NCI-H1048 (cell line): ENCODE measurements around the gene TUBB4B.
A peak's percentile ranks its signal among the peaks of the same experiment; 100 is the strongest.
"Not testable (repeated sequence)": the region's sequence is repeated elsewhere in the genome, so short reads cannot be mapped to it uniquely, and the experiment has no call there.

ENCODE experiments used
- DNase-seq: peaks from one replicate; lab custom pipeline; 2025; lab: John Stamatoyannopoulos, UW

TUBB4B gene

DNA sequence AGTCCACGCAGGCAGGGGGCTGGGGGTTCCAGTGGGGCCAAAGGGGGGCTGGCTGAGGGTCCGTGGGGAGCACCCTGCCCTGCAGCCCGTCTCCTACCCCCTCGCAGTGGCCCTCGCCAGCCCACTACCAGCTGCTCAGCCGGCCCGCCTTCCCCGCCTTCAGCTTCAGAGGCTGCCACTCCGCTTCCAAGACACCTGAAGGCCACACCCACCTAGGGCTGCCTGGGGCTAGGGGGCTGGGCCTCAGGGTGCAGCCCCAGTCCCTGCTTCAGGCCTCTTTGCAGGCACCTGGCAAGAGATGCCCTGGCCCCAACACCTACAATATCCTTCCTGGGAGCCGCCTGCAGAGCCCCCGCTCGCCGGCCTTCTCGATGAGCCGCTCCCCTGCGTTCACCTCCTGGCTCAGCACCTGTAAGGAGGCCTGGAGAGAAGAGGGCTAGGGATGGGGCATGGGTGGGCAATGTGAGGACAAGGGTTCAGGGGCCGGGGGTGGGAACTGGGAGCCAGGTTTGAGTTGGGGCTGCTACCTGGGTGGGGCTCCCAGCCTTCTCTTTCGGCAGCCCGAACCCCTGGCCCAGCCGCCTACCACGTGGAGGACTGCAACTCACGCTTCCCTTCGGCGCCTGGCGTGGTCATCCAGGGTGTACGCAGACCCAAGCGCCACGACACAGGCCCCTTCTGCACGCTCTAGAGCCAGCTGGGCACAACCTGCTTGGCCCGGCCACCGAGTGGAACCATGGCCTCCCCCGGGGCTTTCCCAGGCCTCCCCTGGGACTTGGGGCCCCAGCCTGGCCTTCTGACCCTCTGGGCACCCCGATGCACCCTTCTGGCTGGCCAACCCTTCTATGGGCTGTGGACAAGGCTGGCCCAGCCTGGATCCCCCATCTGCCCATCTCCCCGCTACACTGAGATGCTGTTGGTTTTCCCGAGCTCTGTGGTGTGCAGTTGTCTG is 11.7 kb downstream of the TUBB4B start:
- DNase-seq, result no peak

DNA sequence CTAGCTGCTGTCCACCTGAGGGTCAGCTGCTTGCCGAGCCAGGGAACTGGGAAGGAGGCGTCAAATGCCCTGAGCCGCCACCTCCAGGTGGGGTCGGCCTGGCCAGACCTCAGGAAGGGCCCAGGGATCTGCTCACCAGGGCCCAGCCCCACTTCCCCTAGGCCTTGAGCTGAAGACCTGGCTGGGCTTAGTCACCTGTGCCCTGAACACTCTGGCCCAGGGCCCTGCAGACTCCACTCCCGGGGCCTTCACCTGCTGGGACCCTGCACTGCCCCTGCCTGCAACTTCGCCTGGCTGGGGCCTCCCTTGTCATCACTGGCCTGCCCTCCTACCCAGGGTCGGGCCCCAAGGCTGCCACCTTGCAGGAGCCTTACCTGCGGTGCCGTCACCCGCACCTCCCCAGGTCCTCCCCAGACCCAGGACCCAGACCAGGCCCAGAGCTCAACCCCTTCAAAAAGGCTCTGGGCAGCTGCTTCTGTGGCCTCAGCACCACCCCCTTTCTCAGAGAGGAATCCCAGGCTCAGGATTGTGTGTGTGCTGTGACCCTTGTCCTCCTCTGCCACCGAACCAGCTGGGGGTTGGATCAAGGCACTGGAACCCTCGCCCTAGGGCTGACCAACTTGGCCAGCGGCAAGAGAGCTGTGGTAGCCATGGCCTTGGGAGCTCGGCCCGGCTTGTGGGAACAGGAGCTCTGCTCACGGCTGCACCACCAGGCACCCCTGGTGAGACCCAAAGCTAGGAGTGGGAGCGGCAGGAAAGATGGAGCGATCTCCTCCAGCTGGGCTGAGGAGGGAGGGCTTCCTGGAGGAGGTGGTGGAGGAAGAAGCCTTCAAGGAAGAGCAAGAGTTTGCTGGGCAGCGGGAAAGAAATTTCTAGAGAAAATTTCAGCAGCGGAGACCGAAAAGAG is 12.9 kb downstream of the TUBB4B start:
- DNase-seq, result no peak

DNA sequence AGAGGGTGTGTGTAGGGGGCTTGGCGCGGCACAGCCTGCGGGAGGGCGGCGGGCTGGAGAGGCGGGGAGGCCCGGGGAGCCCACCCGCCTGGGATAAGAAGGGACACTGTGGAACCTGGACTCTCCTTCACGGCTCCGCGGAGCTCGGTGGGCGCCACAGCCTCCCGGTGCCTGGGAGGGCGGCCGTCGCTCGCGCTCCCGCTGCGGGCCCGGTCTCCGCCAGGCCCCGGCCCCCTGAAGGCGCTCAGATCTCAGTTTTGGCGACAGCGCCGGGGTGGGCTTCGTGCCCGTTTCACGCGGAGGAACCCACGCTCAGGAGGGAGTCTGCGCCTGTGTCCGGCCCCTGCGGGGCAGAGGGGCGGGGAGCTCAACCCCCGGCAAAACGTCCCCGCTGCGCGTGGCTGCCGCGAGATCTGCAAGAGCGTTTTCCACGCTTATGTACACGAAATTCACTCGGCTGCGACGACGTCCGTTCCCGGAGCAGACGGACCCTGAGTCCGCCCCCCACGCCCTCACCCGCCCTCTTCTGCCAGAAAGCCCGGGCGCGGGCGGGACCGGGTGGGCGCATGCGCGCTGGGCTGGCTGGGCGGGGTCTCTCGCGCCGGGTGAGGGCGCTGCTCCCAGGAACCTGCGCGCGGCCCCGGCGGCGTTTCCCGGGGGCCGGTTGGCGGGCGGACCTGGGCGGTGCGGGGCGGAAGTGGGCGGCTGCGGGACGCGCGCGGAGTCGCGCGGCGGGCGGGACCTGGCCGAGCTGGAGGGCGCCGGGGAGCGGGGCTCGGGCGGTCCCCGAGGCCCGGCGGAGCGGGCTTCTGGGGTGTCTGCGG is 13.7 kb downstream of the TUBB4B start, which contains the start of gene NELFB:
Gene NELFB (plus strand): TSS at position 704 of the 824 bp plus-strand sequence.
- peak; percentile 54 for DNase-seq

DNA sequence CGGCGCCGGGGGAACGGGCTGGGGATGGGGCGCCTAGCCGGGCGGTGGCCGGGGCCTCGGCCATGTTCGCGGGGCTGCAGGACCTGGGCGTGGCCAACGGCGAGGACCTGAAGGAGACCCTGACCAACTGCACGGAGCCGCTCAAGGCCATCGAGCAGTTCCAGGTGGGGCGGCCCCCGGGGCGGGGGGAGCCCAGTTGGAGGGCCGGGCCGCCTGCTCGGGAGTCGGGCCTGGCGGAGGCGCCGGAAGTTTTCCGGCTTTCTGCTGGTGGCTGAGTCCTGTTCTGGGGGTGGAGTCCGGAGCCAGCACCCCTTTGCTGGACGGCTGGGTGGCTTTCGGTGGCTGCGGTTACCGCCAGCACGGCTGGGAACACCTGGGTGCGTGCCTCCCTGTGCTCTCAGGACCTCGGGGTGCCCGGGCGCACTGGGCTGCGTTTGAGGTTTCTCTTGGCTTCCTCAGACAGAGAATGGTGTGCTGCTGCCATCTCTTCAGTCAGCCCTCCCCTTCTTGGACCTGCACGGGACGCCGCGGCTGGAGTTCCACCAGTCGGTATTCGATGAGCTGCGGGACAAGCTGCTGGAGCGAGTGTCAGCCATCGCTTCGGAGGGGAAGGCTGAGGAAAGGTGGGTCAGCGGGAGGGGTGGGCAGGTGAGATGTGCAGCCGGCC is 14.5 kb downstream of the TUBB4B start:
- no peak for DNase-seq

DNA sequence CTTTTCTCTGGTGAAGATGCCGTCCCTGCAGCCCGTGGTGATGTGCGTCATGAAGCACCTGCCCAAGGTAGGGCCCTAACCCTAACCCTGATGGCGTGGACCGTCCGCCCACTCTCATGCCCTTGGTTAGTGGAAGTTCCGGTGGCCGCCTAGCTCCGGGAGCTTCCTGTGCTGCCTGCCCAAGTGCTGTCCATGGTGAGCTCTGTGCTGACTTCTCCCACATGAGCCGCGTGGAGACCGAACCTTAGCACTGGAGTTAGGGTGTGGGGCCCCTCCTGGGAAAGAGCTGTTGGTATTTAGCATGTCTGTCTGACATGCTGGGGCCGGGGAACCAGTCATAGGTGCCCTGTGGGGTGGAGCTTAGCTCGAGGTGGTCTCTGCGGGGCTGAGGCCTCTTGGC is 15.3 kb downstream of the TUBB4B start:
- no peak for DNase-seq

DNA sequence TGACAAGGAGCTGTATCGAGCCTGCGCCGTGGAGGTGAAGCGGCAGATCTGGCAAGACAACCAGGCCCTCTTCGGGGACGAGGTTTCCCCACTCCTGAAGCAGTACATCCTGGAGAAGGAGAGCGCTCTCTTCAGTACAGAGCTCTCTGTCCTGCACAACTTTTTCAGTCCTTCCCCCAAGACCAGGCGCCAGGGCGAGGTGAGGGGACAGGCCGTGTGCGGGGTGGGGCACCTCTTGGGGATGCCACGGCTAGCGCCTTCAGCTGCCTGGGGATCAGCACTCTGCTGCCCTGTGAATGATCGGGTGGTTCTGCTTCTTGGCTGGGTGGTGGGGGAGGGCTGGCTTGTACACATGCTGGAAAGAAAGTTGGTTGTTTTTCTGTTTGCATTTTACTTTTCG is 15.8 kb downstream of the TUBB4B start:
- no peak for DNase-seq

DNA sequence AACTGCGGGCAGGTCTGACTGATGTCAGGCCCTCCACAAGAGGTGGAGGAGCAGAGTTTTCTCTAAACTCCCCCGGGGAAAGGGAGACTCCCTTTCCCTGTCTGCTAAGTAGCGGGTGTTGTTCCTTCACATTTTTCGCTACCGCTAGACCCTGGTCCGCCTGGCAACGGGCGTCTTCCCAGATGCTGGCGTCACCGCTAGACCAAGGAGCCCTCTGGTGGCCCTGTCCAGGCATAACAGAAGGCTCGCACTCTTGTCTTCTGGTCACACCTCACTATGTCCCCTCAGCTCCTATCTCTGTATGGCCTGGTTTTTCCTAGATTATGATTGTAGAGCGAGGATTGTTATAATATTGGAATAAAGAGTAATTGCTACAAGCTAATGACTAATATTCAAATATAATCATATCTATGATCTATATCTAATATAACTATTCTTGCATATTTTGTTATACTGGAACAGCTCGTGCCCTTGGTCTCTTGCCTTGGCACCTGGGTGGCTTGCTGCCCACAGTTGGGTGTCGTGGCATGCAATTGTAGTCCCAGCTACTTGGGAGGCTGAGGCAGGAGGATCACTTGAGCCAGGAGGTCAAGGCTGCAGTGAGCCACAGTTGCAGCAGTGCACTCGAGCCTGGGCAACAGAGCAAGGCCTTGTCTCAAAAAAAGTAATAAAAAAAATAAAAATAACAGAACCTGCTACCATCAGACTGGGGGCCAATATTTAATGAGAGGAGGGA is 21.3 kb downstream of the TUBB4B start:
- DNase-seq, result not testable (repeated sequence)

DNA sequence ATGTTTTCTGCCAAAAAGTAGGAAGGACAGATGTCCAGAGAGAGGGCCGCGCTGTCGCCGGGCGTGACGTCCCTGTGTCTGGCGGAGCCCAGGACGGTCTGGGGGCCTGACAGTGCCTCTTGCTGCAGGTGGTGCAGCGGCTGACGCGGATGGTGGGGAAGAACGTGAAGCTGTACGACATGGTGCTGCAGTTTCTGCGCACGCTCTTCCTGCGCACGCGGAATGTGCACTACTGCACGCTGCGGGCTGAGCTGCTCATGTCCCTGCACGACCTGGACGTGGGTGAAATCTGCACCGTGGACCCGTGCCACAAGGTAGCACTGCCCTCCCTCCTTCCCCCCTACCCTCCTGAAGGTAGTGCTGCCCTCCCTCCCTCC is 21.8 kb downstream of the TUBB4B start:
- DNase-seq, result no peak

DNA sequence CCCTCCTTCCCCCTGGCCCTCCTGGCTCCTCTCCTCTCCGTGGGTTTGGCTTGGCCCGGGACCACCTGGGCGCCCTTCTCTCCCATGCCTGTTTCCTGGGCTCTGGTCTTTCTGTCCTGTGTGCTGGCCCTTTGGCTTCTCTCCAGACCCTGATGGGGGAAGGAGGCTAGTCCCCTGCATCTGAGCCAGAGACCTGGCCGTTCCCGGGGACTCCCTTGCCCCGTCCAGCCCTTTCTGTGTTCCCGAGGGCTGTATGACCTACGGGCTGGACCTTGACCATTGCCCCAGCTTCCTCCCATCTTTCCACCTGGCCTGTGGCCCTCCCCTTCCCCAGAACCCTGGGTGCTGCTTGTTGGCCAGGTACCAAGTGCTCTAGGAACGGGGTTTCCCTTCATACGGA is 22.4 kb downstream of the TUBB4B start:
- DNase-seq, result no peak

DNA sequence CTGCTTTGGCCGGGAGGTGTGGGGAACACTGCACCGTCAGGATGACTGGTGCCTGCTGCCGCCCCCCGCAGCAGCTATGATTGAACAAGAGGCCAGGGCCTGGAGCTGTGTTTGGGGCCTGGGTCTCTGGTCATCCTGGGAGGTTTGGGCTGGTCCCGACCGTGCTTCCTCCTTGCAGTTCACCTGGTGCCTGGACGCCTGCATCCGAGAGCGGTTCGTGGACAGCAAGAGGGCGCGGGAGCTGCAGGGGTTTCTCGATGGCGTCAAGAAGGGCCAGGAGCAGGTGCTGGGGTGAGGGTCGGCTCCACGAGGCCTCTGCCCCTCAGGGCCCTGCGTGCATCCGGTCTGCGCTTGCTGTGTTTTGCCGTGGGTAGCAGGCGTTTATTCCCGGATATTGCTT is 23.0 kb downstream of the TUBB4B start:
- no peak for DNase-seq

DNA sequence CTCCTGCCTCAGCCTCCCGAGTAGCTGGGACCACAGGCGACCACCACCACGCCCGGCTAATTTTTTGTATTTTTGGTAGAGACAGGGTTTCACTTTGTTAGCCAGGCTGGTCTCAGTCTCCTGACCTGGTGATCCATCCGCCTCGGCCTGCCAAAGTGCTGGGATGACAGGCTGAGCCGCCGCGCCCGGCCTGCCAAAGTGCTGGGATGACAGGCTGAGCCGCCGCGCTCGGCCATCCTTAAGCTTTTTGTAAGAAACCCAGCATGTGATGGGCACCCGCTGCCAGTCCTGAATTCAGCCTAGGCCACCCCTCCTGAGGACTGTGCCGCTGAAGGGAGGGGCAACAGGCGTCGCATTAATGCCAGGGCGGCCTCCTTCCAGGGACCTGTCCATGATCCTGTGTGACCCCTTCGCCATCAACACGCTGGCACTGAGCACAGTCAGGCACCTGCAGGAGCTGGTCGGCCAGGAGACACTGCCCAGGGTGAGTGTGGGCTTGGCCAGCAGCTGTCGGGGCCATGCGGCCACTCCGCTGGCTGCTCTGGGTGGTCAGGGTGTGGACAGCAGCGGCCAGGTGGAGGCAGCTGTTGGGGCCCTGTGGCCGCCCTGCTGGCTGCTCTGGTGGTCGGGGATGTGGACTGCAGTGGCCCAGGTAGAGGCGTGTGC is 24.5 kb downstream of the TUBB4B start:
- no peak for DNase-seq

DNA sequence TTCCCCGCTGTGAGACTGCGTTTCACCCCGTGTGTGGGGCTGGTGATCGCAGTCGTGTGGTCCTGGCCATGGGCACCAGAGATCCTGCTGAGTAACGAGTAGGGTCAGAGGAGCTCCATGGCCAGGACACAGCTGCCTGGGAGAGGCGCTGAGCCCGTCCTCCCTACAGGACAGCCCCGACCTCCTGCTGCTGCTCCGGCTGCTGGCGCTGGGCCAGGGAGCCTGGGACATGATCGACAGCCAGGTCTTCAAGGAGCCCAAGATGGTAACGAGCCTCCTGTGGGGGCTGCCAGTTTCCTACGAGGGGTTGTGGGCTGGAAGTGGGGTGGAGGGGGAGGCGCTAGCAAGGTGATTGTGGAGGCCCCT is 25.1 kb downstream of the TUBB4B start:
- DNase-seq, result no peak

DNA sequence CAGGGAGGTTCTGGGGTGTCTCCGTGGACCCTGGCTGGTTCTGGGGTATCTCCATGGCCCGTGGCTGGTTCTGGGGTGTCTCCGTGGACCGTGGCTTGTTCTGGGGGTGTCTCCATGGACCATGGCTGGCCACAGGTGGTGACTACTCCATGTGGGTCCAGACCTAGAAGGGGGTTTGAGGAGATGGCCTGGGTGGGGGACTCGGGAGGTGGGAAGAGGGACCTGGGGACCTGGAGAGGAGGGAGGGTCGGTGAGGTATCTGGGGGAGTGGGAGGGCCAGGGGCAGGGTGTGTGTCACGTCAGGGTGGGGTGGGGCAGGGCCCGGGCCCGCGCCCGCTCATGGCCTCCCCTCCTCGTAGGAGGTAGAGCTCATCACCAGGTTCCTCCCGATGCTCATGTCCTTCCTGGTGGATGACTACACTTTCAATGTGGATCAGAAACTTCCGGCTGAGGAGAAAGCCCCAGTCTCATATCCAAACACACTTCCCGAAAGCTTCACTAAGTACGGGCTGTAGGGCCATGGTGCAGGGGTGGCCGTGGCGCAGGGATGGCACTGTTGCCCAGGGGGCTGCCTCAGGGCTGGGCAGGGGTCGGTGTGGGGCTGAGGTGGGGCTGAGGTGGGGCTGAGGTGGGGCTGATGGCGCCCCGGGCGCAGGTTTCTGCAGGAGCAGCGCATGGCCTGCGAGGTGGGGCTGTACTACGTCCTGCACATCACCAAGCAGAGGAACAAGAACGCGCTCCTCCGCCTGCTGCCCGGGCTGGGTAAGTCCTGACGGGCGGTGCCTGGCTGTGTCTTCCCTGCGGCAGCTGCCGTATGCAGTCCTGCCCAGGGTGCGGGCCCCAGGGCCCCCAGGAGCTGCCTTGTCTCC is 25.7 kb downstream of the TUBB4B start:
- DNase-seq, result no peak

DNA sequence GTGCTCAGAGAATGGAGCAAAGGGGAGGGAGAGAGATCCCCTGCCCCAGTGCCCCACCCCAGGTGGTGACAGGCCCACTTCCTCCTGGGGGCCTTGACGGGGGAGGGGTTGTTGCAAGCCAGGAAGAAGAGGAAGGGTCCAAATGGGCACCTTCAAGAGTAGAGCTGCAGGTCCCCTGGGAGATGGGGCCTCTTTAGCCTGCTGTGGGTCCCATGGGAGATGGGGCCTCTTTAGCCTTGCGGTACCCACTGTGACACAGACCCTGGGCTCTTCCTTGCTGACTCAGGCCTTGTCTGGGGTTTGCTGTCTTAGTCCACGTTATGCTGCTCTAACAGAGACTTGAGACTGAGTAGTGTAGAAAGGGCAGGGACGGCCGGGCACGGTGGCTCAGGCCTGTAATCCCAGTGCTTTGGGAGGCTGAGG is 26.9 kb downstream of the TUBB4B start:
- no peak for DNase-seq

DNA sequence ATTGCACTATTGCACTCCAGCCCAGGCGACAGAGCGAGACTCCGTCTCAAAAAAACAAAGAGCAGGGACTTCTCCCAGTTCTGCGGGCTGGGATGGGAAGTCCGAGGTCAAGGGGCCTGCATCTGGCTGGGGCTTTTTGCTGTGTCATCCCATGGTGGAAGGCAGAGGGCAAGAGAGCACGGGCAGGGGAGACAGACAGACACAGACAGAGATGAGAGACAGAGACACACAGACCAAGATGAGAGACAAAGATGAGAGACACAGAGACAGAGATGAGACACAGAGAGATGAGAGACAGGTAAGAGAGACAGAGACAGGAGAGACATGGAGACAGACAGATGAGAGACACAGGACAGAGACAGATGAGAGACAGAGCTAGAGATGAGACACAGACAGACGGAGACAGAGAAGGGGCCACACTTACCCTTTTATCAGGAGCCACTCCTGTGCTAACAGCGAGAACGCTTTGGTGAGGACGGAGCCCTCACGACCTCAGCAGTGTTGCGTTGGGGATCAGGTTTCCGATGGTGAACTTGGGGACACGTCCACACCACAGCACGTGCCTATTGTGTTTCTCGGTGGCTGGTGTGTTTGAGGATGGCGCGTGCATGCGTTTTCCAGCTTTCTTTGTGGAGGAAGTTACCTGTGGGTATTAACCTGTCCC is 27.6 kb downstream of the TUBB4B start:
- DNase-seq, result no peak

DNA sequence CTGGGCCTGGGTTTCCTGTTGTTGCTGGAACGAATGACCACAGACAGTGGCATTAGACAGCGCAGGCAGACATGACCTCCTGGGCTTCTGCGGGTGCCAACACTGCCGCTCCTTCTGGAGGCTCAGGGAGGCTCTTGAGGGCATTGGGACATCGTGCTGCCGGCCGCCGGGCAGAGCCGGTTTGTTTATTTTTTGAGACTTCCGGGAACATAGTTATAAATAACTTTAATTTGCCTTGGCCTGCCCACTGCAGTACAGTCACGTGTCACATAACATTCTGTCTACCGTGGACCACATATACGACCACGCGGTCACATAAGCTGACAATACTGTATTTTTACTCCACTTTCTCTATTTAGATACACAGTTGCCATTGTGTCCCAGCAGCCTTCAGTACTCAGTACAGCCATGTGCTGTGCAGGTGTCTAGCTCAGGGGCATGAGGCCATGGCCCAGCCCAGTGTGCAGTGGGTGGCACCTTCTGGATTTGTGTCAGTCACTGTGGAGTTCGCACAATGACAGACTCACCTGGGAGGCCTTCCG is 28.2 kb downstream of the TUBB4B start:
- no peak for DNase-seq

DNA sequence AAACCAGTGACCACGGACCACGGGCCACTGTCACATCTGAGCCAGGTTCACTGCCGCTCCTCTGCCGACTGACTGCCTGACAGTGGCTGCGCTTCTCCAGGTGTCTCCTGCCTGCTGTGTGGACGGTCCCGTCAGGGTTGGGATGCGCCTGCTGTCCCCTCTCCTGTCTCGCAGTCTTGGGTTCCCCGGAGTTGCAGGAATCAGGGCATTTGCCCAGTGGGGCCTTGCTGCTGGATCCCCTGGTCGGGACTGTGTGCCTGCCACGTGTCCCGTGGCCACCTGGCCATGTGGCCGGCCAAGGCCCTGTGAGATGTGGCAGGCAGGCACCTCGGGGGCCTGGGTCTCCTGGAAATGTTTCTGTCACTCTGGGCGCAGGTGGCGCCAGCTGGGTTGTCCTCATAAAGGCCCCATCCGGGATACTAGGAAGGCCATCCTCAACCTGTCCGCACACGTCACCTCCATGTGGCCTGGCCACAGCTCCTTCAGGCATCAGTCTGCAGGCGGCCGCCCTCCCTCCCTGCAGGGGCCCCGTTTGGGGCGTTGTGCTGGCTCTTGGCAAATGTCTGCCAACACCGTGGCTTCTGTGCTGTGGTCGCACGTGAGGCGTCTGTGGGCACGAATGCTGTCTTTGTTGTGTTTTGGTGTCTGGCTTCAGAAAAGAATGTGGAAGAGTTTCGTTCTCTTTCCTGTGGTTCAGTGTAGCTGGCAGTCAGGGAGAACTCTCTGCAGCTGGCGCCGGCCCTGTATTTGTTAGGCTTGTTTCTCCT is 30.0 kb downstream of the TUBB4B start:
- DNase-seq, result no peak

DNA sequence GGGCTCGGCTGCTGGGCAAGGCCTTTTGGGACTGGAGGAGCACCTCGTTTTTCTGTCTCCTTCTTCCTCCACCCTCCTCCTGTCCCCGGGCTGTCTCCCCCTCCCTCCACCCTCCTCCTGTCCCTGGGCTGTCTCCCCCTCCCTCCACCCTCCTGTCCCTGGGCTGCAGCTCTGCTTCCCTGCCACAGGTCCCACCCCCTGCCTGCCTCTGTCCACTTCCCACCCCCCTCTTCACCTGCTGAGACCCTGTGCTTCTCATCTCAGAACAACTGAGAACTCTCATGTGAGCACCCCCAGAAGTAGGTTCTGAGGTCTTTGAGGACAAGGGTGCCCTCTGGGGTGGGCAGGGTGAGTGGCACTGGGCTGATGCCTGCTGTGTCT is 30.6 kb downstream of the TUBB4B start:
- no peak for DNase-seq
